Kidney (tissue), 14 donors: ENCODE measurements around the gene TBCD. TPM values are rescaled to one million over a fixed set of nuclear protein-coding genes. Genes with fewer than 3 reads are reported as not detected.
A peak's percentile ranks its signal among the peaks of the same experiment; 100 is the strongest.

Source experiments
- DNase-seq, 5 donors: peaks; one replicate each; pipeline ENCODE4 v3.0.0-alpha.2; 2013 to 2020
- FAIRE-seq: peaks from 2 replicates; lab custom pipeline; 2012; peaks lifted over from hg19 to GRCh38; lab: Jason Lieb, UNC
- H3K27ac ChIP-seq, 2 donors: one replicate each; pipeline ENCODE4 v1.7.0; 2013; ENCODE audit warnings: low read depth in 2 of 2, low read length in 2 of 2, inconsistent platforms in 1 of 2
- H3K27me3 ChIP-seq: one replicate; pipeline ENCODE4 v1.7.1; 2013; ENCODE audit warnings: low read length, inconsistent platforms; ENCODE audit not compliant: control insufficient read depth, insufficient read depth
- H3K36me3 ChIP-seq, 3 donors: one replicate each; pipeline versions ENCODE4 v1.7.0 to v1.7.1; 2013; ENCODE audit warnings: low read length in 3 of 3, control low read depth in 1 of 3, inconsistent platforms in 1 of 3; ENCODE audit not compliant: insufficient read depth in 3 of 3, control insufficient read depth in 2 of 3
- H3K4me1 ChIP-seq, 3 donors: one replicate each; pipeline versions ENCODE4 v1.7.0 to v1.7.1; 2013; ENCODE audit warnings: low read length in 3 of 3, inconsistent platforms in 1 of 3, low read depth in 1 of 3; ENCODE audit not compliant: control insufficient read depth in 2 of 3, insufficient read depth in 2 of 3
- H3K4me3 ChIP-seq, 3 donors: one replicate each; pipeline versions ENCODE4 v1.7.0 to v1.8.1; 2013; ENCODE audit warnings: low read length in 3 of 3, control low read depth in 1 of 3, inconsistent platforms in 1 of 3
- H3K9ac ChIP-seq, 3 donors: one replicate each; pipeline versions ENCODE4 v1.7.0 to v1.7.1; 2013; ENCODE audit warnings: low read length in 3 of 3, control low read depth in 1 of 3, inconsistent platforms in 1 of 3
- H3K9me3 ChIP-seq, 3 donors: one replicate each; pipeline versions ENCODE4 v1.7.0 to v1.7.1; 2013; ENCODE audit warnings: low read length in 3 of 3, control low read depth in 1 of 3, inconsistent platforms in 1 of 3; ENCODE audit not compliant: control insufficient read depth in 2 of 3, insufficient read depth in 1 of 3
- CTCF ChIP-seq: IDR thresholded peaks from 3 replicates; pipeline ENCODE4 v1.5.1; 2012; ENCODE audit warnings: mild to moderate bottlenecking, moderate library complexity, borderline replicate concordance; ENCODE audit not compliant: insufficient read depth; ENCODE audit errors: extremely low read depth
- intact Hi-C: fragments of 100-400 bp; cut with DNase I; formaldehyde crosslinking; loops from one replicate; pipeline ENCODE4 v1.11.1; 2022
- polyA plus RNA-seq: library from polyadenylated mRNA; stranded (reverse); fragments of 350-450 nt; fragmentation: Illumina TruSeq; extraction: RNeasy Lipid Tissue Mini Kit (QIAGEN cat#74804); gene quantifications from one replicate; pipeline ENCODE4 v1.2.3, GENCODE V29; 2014; ENCODE audit warnings: low read depth, low replicate concordance; ENCODE audit not compliant: insufficient read depth
- total RNA-seq: library from RNA; stranded (reverse); fragmentation: NEBNext Ultra II Directional; extraction: Animal tissue kit (Norgen Biotek cat#: 25700); gene quantifications from one replicate; pipeline ENCODE4 v1.2.1, GENCODE V29; 2021
- donor health status: control.
- donor health status: control.
- donor health status: control.
- donor health status: control.
- donor health status: control.
- donor health status: DM: yes; HTN: yes; CAD: no.
- donor health status: Normal renal cell carcinoma (clear cell type).

TBCD gene
- total and polyA plus RNA-seq, 2 donors from 2014 or later, result 72.8 to 78.7 TPM

GRCh38 chr17:82927661-82928601 is 176.1 kb downstream of the TBCD start:
- Histone ChIP-seq H3K9me3 (no peaks in the 10 kb centered on the region), H3K27me3 (no peaks in the 10 kb centered on the region), H3K4me1 (no peaks in the 10 kb centered on the region), H3K27ac (no peak overlapping the region), H3K36me3 (peaks cover 0 to 20% (median 17%) of the 10 kb centered on the region in 3 donors), H3K4me3 (no peak overlapping the region), H3K9ac (no peak overlapping the region)
- intact Hi-C loops, result no loop called here
- FAIRE-seq, result no peak
- TF ChIP-seq CTCF, result no peak
- peak in 1 of 5 donors; percentile 71 for DNase-seq

- Histone ChIP-seq H3K9ac (no peak overlapping the region), H3K27ac (no peak overlapping the region), H3K36me3 (peaks cover 0 to 20% (median 17%) of the 10 kb centered on the region in 3 donors), H3K4me1 (no peaks in the 10 kb centered on the region), H3K9me3 (no peaks in the 10 kb centered on the region), H3K4me3 (no peak overlapping the region), H3K27me3 (no peaks in the 10 kb centered on the region)
- intact Hi-C loops, result no loop called here
- no peak for TF ChIP-seq CTCF
- DNase-seq, result peak in 1 of 5 donors; percentile 68
- no peak for FAIRE-seq
These were observed 177.3 kb downstream of the TBCD start for GRCh38 chr17:82929011-82929622.

- Histone ChIP-seq H3K4me3 (no peak overlapping the region), H3K27ac (no peak overlapping the region), H3K9me3 (no peaks in the 10 kb centered on the region), H3K9ac (no peak overlapping the region), H3K36me3 (peaks cover 0 to 20% (median 17%) of the 10 kb centered on the region in 3 donors), H3K27me3 (no peaks in the 10 kb centered on the region), H3K4me1 (no peaks in the 10 kb centered on the region)
- no peak for TF ChIP-seq CTCF
- FAIRE-seq, result no peak
- intact Hi-C loops, result no loop called here
- DNase-seq, result peak in 1 of 5 donors; percentile 52
These were observed 177.8 kb downstream of the TBCD start for GRCh38 chr17:82929676-82930042.
